ENCODE results near the gene ACSS2. TPM values are rescaled to one million over a fixed set of nuclear protein-coding genes. Genes with fewer than 3 reads are reported as not detected.

The ACSS2 gene
- total and polyA plus RNA-seq, 2 donors from 2014 or later, result 53.1 to 98.9 TPM

GRCh38 chr20:34951652-34952051, 75.2 kb downstream of the ACSS2 start:
- intact Hi-C loops (cut with DNase I), result no loop called here
- H3K27ac ChIP-seq (ENCODE audit: low read depth in 2 of 2, low read length in 2 of 2), result peak overlapping the region in 1 of 2 donors; percentile 3
- no peak overlapping the region for H3K9ac ChIP-seq (ENCODE audit: low read length in 3 of 3)
- H3K4me1 ChIP-seq (ENCODE audit: control insufficient read depth in 2 of 3, insufficient read depth in 2 of 3, low read depth in 1 of 3, low read length in 3 of 3), result peaks cover 0 to 20% (median 15%) of the 10 kb centered on the region in 3 donors
- DNase-seq (no peak), FAIRE-seq (no peak)
- no peaks in the 10 kb centered on the region for H3K36me3 ChIP-seq (ENCODE audit: control insufficient read depth in 2 of 3, insufficient read depth in 3 of 3, low read length in 3 of 3)
- H3K9me3 ChIP-seq (ENCODE audit: control insufficient read depth in 2 of 3, insufficient read depth in 1 of 3, low read length in 3 of 3), result no peaks in the 10 kb centered on the region
- H3K4me3 ChIP-seq (ENCODE audit: low read length in 3 of 3), result no peak overlapping the region
- TF ChIP-seq, protein P1, sequence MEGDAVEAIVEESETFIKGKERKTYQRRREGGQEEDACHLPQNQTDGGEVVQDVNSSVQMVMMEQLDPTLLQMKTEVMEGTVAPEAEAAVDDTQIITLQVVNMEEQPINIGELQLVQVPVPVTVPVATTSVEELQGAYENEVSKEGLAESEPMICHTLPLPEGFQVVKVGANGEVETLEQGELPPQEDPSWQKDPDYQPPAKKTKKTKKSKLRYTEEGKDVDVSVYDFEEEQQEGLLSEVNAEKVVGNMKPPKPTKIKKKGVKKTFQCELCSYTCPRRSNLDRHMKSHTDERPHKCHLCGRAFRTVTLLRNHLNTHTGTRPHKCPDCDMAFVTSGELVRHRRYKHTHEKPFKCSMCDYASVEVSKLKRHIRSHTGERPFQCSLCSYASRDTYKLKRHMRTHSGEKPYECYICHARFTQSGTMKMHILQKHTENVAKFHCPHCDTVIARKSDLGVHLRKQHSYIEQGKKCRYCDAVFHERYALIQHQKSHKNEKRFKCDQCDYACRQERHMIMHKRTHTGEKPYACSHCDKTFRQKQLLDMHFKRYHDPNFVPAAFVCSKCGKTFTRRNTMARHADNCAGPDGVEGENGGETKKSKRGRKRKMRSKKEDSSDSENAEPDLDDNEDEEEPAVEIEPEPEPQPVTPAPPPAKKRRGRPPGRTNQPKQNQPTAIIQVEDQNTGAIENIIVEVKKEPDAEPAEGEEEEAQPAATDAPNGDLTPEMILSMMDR (IDR thresholded peaks at IDR 0.05; ENCODE audit: borderline replicate concordance, extremely low read depth, insufficient read depth), result no peak
- no peaks in the 10 kb centered on the region for H3K27me3 ChIP-seq (ENCODE audit: control insufficient read depth, insufficient read depth, low read length)

GRCh38 chr20:34952671-34953070, 76.3 kb downstream of the ACSS2 start:
- intact Hi-C loops (cut with DNase I), result no loop called here
- Histone ChIP-seq H3K4me3 (ENCODE audit: low read length in 3 of 3) (no peak overlapping the region), H3K4me1 (ENCODE audit: control insufficient read depth in 2 of 3, insufficient read depth in 2 of 3, low read depth in 1 of 3, low read length in 3 of 3) (peaks cover 0 to 20% (median 15%) of the 10 kb centered on the region in 3 donors), H3K9me3 (ENCODE audit: control insufficient read depth in 2 of 3, insufficient read depth in 1 of 3, low read length in 3 of 3) (no peaks in the 10 kb centered on the region), H3K27ac (ENCODE audit: low read depth in 2 of 2, low read length in 2 of 2) (peak overlapping the region; percentile 3), H3K9ac (ENCODE audit: low read length in 3 of 3) (no peak overlapping the region), H3K27me3 (ENCODE audit: control insufficient read depth, insufficient read depth, low read length) (no peaks in the 10 kb centered on the region), H3K36me3 (ENCODE audit: control insufficient read depth in 2 of 3, insufficient read depth in 3 of 3, low read length in 3 of 3) (no peaks in the 10 kb centered on the region)
- FAIRE-seq, result no peak
- DNase-seq, result peak in 2 of 5 donors; percentile 87 to 88
- TF ChIP-seq, protein P1 (IDR thresholded peaks at IDR 0.05; ENCODE audit: borderline replicate concordance, extremely low read depth, insufficient read depth), result no peak

GRCh38 chr20:34953960-34954359, 77.5 kb downstream of the ACSS2 start:
- FAIRE-seq (no peak), DNase-seq (no peak)
- H3K36me3 ChIP-seq (ENCODE audit: control insufficient read depth in 2 of 3, insufficient read depth in 3 of 3, low read length in 3 of 3), result no peaks in the 10 kb centered on the region
- TF ChIP-seq, protein P1 (IDR thresholded peaks at IDR 0.05; ENCODE audit: borderline replicate concordance, extremely low read depth, insufficient read depth), result no peak
- intact Hi-C loops (cut with DNase I), result no loop called here
- H3K4me3 ChIP-seq (ENCODE audit: low read length in 3 of 3), result no peak overlapping the region
- H3K9ac ChIP-seq (ENCODE audit: low read length in 3 of 3), result no peak overlapping the region
- no peaks in the 10 kb centered on the region for H3K9me3 ChIP-seq (ENCODE audit: control insufficient read depth in 2 of 3, insufficient read depth in 1 of 3, low read length in 3 of 3)
- peaks cover 0 to 16% (median 15%) of the 10 kb centered on the region in 3 donors for H3K4me1 ChIP-seq (ENCODE audit: control insufficient read depth in 2 of 3, insufficient read depth in 2 of 3, low read depth in 1 of 3, low read length in 3 of 3)
- H3K27me3 ChIP-seq (ENCODE audit: control insufficient read depth, insufficient read depth, low read length), result no peaks in the 10 kb centered on the region
- no peak overlapping the region for H3K27ac ChIP-seq (ENCODE audit: low read depth in 2 of 2, low read length in 2 of 2)

DNA sequence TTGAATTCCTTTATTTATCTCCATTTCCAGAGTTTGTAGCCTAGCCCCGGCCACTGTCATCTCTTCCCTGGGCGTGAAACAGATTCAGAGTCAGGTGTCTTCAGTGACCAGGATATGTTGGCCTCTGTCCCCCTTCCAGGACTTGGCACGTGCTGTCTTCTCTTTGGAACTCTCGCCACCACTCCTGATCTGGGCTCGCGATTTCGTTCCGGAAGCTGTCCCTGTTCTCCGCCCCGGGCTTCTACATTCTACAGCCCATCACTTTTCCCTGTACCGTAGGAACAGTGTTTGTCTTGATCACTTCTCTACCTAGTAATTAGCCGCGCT, 78.5 kb downstream of the ACSS2 start:
- Histone ChIP-seq H3K4me1 (ENCODE audit: control insufficient read depth in 2 of 3, insufficient read depth in 2 of 3, low read depth in 1 of 3, low read length in 3 of 3) (peaks cover 0 to 16% (median 15%) of the 10 kb centered on the region in 3 donors), H3K27ac (ENCODE audit: low read depth in 2 of 2, low read length in 2 of 2) (peak overlapping the region; percentile 96 to 98), H3K4me3 (ENCODE audit: low read length in 3 of 3) (peak overlapping the region; percentile 56 to 89 (median 84)), H3K9ac (ENCODE audit: low read length in 3 of 3) (peak overlapping the region; percentile 67 to 97 (median 95)), H3K27me3 (ENCODE audit: control insufficient read depth, insufficient read depth, low read length) (no peaks in the 10 kb centered on the region), H3K36me3 (ENCODE audit: control insufficient read depth in 2 of 3, insufficient read depth in 3 of 3, low read length in 3 of 3) (no peaks in the 10 kb centered on the region), H3K9me3 (ENCODE audit: control insufficient read depth in 2 of 3, insufficient read depth in 1 of 3, low read length in 3 of 3) (no peaks in the 10 kb centered on the region)
- TF ChIP-seq, protein P1 (IDR thresholded peaks at IDR 0.05; ENCODE audit: borderline replicate concordance, extremely low read depth, insufficient read depth), result no peak
- FAIRE-seq (no peak), DNase-seq (no peak)
- intact Hi-C loops (cut with DNase I), result loop anchor here (5.0 kb wide), 1 partner anchor 83 kb away; the partner anchor contains the start of gene GGT7
